Measurements from ENCODE around the gene SLC34A2.
"Not testable (repeated sequence)": the region's sequence is repeated elsewhere in the genome, so short reads cannot be mapped to it uniquely, and the experiment has no call there.

The SLC34A2 gene, protein sequence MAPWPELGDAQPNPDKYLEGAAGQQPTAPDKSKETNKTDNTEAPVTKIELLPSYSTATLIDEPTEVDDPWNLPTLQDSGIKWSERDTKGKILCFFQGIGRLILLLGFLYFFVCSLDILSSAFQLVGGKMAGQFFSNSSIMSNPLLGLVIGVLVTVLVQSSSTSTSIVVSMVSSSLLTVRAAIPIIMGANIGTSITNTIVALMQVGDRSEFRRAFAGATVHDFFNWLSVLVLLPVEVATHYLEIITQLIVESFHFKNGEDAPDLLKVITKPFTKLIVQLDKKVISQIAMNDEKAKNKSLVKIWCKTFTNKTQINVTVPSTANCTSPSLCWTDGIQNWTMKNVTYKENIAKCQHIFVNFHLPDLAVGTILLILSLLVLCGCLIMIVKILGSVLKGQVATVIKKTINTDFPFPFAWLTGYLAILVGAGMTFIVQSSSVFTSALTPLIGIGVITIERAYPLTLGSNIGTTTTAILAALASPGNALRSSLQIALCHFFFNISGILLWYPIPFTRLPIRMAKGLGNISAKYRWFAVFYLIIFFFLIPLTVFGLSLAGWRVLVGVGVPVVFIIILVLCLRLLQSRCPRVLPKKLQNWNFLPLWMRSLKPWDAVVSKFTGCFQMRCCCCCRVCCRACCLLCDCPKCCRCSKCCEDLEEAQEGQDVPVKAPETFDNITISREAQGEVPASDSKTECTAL

GRCh38 chr4:25654971-25655963 lies at the start of gene SLC34A2:
TSS of gene SLC34A2 (plus strand) at chr4:25655851. CDS start at chr4:25662501, 6,650 bp downstream.
- Histone ChIP-seq H4K20me1 (ENCODE audit: insufficient read depth, low read length) (no peaks in the 10 kb centered on the region), H3K79me2 (ENCODE audit: low read length) (no peaks in the 10 kb centered on the region), H3K4me2 (ENCODE audit: low read length) (no peak within 1 kb of the TSS), H3K9me3 (ENCODE audit: insufficient read depth, low read length) (no peaks in the 10 kb centered on the region), H3K4me1 (ENCODE audit: low read length) (no peaks in the 10 kb centered on the region), H2AFZ (ENCODE audit: low read depth, low read length) (no peak within 1 kb of the TSS), H3K4me3 (ENCODE audit: low read length) (no peak within 1 kb of the TSS), H3K27ac (ENCODE audit: low read length) (no peak within 1 kb of the TSS), H3K27me3 (ENCODE audit: low read depth, low read length) (peaks cover 8% of the 10 kb centered on the region; the same call in 1 of the 2 replicates), H3K36me3 (replicated peaks; ENCODE audit: low read depth, low read length) (no peaks in the 10 kb centered on the region), H3K9ac (ENCODE audit: low read length) (no peak within 1 kb of the TSS)
- TF ChIP-seq CTCF (IDR thresholded peaks at IDR 0.05; ENCODE audit: low read depth, low read length): no peak
- TF ChIP-seq EZH2phosphoT487 (IDR thresholded peaks at IDR 0.05; ENCODE audit: low read depth): no peak

DNA sequence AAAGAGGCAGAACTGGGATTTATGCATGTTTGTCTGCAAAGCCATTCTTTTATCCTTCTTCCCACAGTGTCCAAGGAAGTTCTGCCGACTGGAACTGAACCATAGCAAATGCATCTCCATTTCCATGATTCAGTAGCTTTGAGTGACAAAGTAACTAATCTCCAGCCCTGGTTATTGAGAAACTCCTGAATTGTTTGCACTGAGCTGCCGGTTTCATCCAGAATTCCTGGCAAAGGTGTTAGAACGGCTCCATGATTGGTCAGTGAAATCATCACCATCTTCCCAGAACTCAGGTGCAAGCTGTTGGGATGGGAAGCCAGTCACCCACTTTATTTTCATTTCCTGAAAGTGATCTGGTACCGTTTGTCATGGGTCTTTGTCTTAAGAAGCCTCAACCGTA lies 47.0 kb upstream of the SLC34A2 start:
- no peak overlapping the region for H3K4me2 ChIP-seq (ENCODE audit: low read length)
- no peaks in the 10 kb centered on the region for H3K27me3 ChIP-seq (ENCODE audit: low read depth, low read length)
- H3K9ac ChIP-seq (ENCODE audit: low read length): no peak overlapping the region
- no peaks in the 10 kb centered on the region for H4K20me1 ChIP-seq (ENCODE audit: insufficient read depth, low read length)
- no peak overlapping the region for H3K27ac ChIP-seq (ENCODE audit: low read length)
- no peaks in the 10 kb centered on the region for H3K36me3 ChIP-seq (replicated peaks; ENCODE audit: low read depth, low read length)
- H2AFZ ChIP-seq (ENCODE audit: low read depth, low read length): no peak overlapping the region
- TF ChIP-seq CTCF (IDR thresholded peaks at IDR 0.05; ENCODE audit: low read depth, low read length) (no peak), EZH2phosphoT487 (IDR thresholded peaks at IDR 0.05; ENCODE audit: low read depth) (no peak)
- H3K4me1 ChIP-seq (ENCODE audit: low read length): no peaks in the 10 kb centered on the region
- H3K79me2 ChIP-seq (ENCODE audit: low read length): no peaks in the 10 kb centered on the region
- no peak overlapping the region for H3K4me3 ChIP-seq (ENCODE audit: low read length)
- H3K9me3 ChIP-seq (ENCODE audit: insufficient read depth, low read length): no peaks in the 10 kb centered on the region

- Histone ChIP-seq H2AFZ (ENCODE audit: low read depth, low read length) (no peak overlapping the region), H3K9ac (ENCODE audit: low read length) (no peak overlapping the region), H3K27me3 (ENCODE audit: low read depth, low read length) (no peaks in the 10 kb centered on the region), H3K27ac (ENCODE audit: low read length) (no peak overlapping the region), H3K4me1 (ENCODE audit: low read length) (no peaks in the 10 kb centered on the region), H3K9me3 (ENCODE audit: insufficient read depth, low read length) (no peaks in the 10 kb centered on the region), H3K79me2 (ENCODE audit: low read length) (no peaks in the 10 kb centered on the region), H3K4me2 (ENCODE audit: low read length) (no peak overlapping the region), H4K20me1 (ENCODE audit: insufficient read depth, low read length) (no peaks in the 10 kb centered on the region), H3K36me3 (replicated peaks; ENCODE audit: low read depth, low read length) (no peaks in the 10 kb centered on the region), H3K4me3 (ENCODE audit: low read length) (no peak overlapping the region)
- TF ChIP-seq EZH2phosphoT487 (IDR thresholded peaks at IDR 0.05; ENCODE audit: low read depth) (no peak), CTCF (IDR thresholded peaks at IDR 0.05; ENCODE audit: low read depth, low read length) (no peak)
Measured at GRCh38 chr4:25609976-25610375, 45.7 kb upstream of the SLC34A2 start.

DNA sequence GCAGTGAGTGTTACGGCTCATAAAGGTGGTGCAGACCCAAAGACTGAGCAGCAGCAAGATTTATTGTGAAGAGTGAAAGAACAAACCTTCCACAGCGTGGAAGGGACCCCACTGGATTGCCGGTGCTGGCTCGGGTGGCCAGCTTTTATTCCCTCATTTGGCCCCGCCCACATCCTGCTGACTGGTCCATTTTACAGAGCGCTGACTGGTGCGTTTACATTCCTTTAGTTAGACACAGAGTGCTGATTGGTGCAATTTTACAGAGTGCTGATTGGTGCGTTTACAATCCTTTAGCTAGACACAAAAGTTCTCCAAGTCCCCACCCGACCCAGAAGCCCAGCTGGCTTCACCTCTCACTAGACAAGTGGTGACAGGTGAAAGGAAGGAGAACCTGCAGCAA lies 42.0 kb upstream of the SLC34A2 start:
- not testable (repeated sequence) for H3K4me1 ChIP-seq (ENCODE audit: low read length); H3K9ac ChIP-seq (ENCODE audit: low read length); H3K4me3 ChIP-seq (ENCODE audit: low read length); H4K20me1 ChIP-seq (ENCODE audit: insufficient read depth, low read length); H3K9me3 ChIP-seq (ENCODE audit: insufficient read depth, low read length); H3K36me3 ChIP-seq (replicated peaks; ENCODE audit: low read depth, low read length); H2AFZ ChIP-seq (ENCODE audit: low read depth, low read length); H3K27ac ChIP-seq (ENCODE audit: low read length); H3K27me3 ChIP-seq (ENCODE audit: low read depth, low read length); H3K79me2 ChIP-seq (ENCODE audit: low read length); H3K4me2 ChIP-seq (ENCODE audit: low read length)

All from OCI-LY3 (cell line).